DND-41 (cell line): Measurements from ENCODE around the gene SH3GLB1.

Experiments
- CTCF ChIP-seq: IDR thresholded peaks from 2 replicates; pipeline ENCODE4 v1.5.1; 2012; ENCODE audit warnings: borderline replicate concordance, low read length, moderate library complexity, mild to moderate bottlenecking; ENCODE audit not compliant: poor library complexity, severe bottlenecking; ENCODE audit errors: extremely low read depth
- EZH2 ChIP-seq: IDR thresholded peaks from 3 replicates; pipeline ENCODE4 v1.6.1; 2012; ENCODE audit warnings: borderline replicate concordance, low read depth, mild to moderate bottlenecking, moderate library complexity, low read length, inconsistent platforms; ENCODE audit not compliant: severe bottlenecking

GRCh38 chr1:86750076-86750475 lies 45.7 kb downstream of the SH3GLB1 start:
- TF ChIP-seq EZH2 (no peak), CTCF (no peak)
